HepG2 (cell line): ENCODE measurements around the gene FLYWCH1. TPM values are rescaled to one million over a fixed set of nuclear protein-coding genes. Genes with fewer than 3 reads are reported as not detected.
A peak's percentile ranks its signal among the peaks of the same experiment; 100 is the strongest.

Source experiments
- ARHGAP35 ChIP-seq: sonication (generic); formaldehyde crosslinking; IDR thresholded peaks from 2 replicates; pipeline ENCODE4 v1.9.0; 2022; ENCODE audit warnings: mild to moderate bottlenecking, inconsistent platforms, moderate library complexity, missing genetic modification reagents, borderline replicate concordance
- BORCS8-MEF2B ChIP-seq: sonication (generic); formaldehyde crosslinking; IDR thresholded peaks from 2 replicates; pipeline ENCODE4 v1.8.0; 2022; ENCODE audit warnings: mild to moderate bottlenecking, missing genetic modification reagents
- ETV6 ChIP-seq: sonication (generic); formaldehyde crosslinking; conservative IDR thresholded peaks from 2 replicates; pipeline ENCODE4 v1.4.0; 2020; ENCODE audit warnings: missing genetic modification reagents
- EZH2 ChIP-seq: conservative IDR thresholded peaks from 2 replicates; pipeline ENCODE4 v1.6.1; 2012; ENCODE audit warnings: mild to moderate bottlenecking, low read depth, low read length, moderate library complexity
- FOXO4 ChIP-seq: sonication (generic); formaldehyde crosslinking; conservative IDR thresholded peaks from 2 replicates; pipeline ENCODE4 v1.8.1; 2023; ENCODE audit warnings: missing genetic modification reagents
- HIVEP1 ChIP-seq: sonication (generic); formaldehyde crosslinking; IDR thresholded peaks from 2 replicates; pipeline ENCODE4 v1.4.0; 2020; ENCODE audit warnings: mild to moderate bottlenecking, missing genetic modification reagents
- NR2C2 ChIP-seq: sonication (generic); formaldehyde crosslinking; IDR thresholded peaks from 2 replicates; pipeline ENCODE4 v1.4.0; 2020; ENCODE audit warnings: missing genetic modification reagents, mild to moderate bottlenecking, moderate library complexity, borderline replicate concordance
- PRDM4 ChIP-seq: sonication (generic); formaldehyde crosslinking; IDR thresholded peaks from 2 replicates; pipeline ENCODE4 v1.9.0; 2021; ENCODE audit warnings: missing genetic modification reagents, borderline replicate concordance
- PREB ChIP-seq: sonication (generic); formaldehyde crosslinking; IDR thresholded peaks from 2 replicates; pipeline ENCODE4 v1.4.0; 2020; ENCODE audit warnings: missing genetic modification reagents
- SALL2 ChIP-seq: sonication (generic); formaldehyde crosslinking; IDR thresholded peaks from 2 replicates; pipeline ENCODE4 v1.8.1; 2023; ENCODE audit warnings: mild to moderate bottlenecking, missing genetic modification reagents, inconsistent platforms
- SIX4 ChIP-seq: sonication (generic); formaldehyde crosslinking; IDR thresholded peaks from 2 replicates; pipeline ENCODE4 v1.4.0; 2020; ENCODE audit warnings: missing genetic modification reagents
- SOX5 ChIP-seq: IDR thresholded peaks from 2 replicates; pipeline ENCODE4 v1.6.1; 2016; ENCODE audit warnings: borderline replicate concordance
- SRF ChIP-seq: IDR thresholded peaks from 2 replicates; pipeline ENCODE4 v1.6.1; 2011; ENCODE audit warnings: mild to moderate bottlenecking, low read depth, low read length, moderate library complexity
- STAG1 ChIP-seq: sonication (generic); formaldehyde crosslinking; IDR thresholded peaks from 2 replicates; pipeline ENCODE4 v1.4.0; 2020; ENCODE audit warnings: missing genetic modification reagents
- UBTF ChIP-seq: sonication (generic); formaldehyde crosslinking; IDR thresholded peaks from 2 replicates; pipeline ENCODE4 v1.4.0; 2020; ENCODE audit warnings: mild to moderate bottlenecking, missing genetic modification reagents
- ZBTB21 ChIP-seq: sonication (generic); formaldehyde crosslinking; IDR thresholded peaks from 2 replicates; pipeline ENCODE4 v1.4.0; 2020; ENCODE audit warnings: missing genetic modification reagents
- ZNF556 ChIP-seq: sonication (generic); formaldehyde crosslinking; IDR thresholded peaks from 2 replicates; pipeline ENCODE4 v1.4.0; 2020; ENCODE audit warnings: mild to moderate bottlenecking, missing genetic modification reagents, borderline replicate concordance
- ZNF619 ChIP-seq: sonication (generic); formaldehyde crosslinking; IDR thresholded peaks from 2 replicates; pipeline ENCODE4 v1.4.0; 2020; ENCODE audit warnings: mild to moderate bottlenecking, missing genetic modification reagents
- polyA plus RNA-seq, 8 experiments: library from polyadenylated mRNA; depleted of rRNA in 3 of 8; stranded (reverse) in 7 of 8; unstranded in 1 of 8; fragments of >200 nt; fragmentation: Illumina TruSeq in 4 of 8; extraction: Trizol in 4 of 8; gene quantifications; 2 replicates each; pipeline versions ENCODE4 v1.2.1 to v1.2.3, GENCODE V29; 2011 to 2016; ENCODE audit warnings: low read depth in 4 of 8, missing spikeins in 1 of 8, mixed read lengths in 1 of 8; ENCODE audit not compliant: insufficient read depth in 1 of 8
- total RNA-seq, 5 experiments: library from RNA; depleted of rRNA; stranded (reverse); fragments of >200 nt; fragmentation: Illumina TruSeq; extraction: Trizol; gene quantifications; 2 replicates each; pipeline ENCODE4 v1.2.3, GENCODE V29; 2016; ENCODE audit warnings: low read depth in 1 of 5

The FLYWCH1 gene
- total and polyA plus RNA-seq, 2 of the 13 experiments (the other 11 are each of a cell fraction or from before 2014, with no cell fraction given), result 7.3 to 12.4 TPM

GRCh38 chr16:2980227-2981176, 68.8 kb downstream of the FLYWCH1 start, which contains the start of gene PKMYT1 (continued):
- TF ChIP-seq UBTF (CRISPR knock-in tag) (peak; percentile 57; the same call in 1 of the 2 replicates), NR2C2 (CRISPR knock-in tag) (no peak), PREB (CRISPR knock-in tag) (no peak), HIVEP1 (CRISPR knock-in tag) (no peak), ETV6 (CRISPR knock-in tag) (no peak), SALL2 (CRISPR knock-in tag) (no peak), STAG1 (no peak), EZH2 (no peak), PRDM4 (no peak), ZNF556 (CRISPR knock-in tag) (no peak), ZNF619 (CRISPR knock-in tag) (peak; percentile 45), SRF (no peak), SIX4 (CRISPR knock-in tag) (no peak), SOX5 (CRISPR knock-in tag) (peak; percentile 19; the same call in 1 of the 2 replicates), BORCS8-MEF2B (CRISPR knock-in tag) (no peak), FOXO4 (CRISPR knock-in tag) (peak; percentile 91; the same call in 1 of the 2 replicates), ARHGAP35 (CRISPR knock-in tag) (0 out of 2 replicates have a peak, but pooled peaks have one; percentile 26), ZBTB21 (CRISPR knock-in tag) (no peak)
